ENCODE measurements around the gene SEMA6C.
"Not testable (repeated sequence)": the region's sequence is repeated elsewhere in the genome, so short reads cannot be mapped to it uniquely, and the experiment has no call there.

SEMA6C gene, protein sequence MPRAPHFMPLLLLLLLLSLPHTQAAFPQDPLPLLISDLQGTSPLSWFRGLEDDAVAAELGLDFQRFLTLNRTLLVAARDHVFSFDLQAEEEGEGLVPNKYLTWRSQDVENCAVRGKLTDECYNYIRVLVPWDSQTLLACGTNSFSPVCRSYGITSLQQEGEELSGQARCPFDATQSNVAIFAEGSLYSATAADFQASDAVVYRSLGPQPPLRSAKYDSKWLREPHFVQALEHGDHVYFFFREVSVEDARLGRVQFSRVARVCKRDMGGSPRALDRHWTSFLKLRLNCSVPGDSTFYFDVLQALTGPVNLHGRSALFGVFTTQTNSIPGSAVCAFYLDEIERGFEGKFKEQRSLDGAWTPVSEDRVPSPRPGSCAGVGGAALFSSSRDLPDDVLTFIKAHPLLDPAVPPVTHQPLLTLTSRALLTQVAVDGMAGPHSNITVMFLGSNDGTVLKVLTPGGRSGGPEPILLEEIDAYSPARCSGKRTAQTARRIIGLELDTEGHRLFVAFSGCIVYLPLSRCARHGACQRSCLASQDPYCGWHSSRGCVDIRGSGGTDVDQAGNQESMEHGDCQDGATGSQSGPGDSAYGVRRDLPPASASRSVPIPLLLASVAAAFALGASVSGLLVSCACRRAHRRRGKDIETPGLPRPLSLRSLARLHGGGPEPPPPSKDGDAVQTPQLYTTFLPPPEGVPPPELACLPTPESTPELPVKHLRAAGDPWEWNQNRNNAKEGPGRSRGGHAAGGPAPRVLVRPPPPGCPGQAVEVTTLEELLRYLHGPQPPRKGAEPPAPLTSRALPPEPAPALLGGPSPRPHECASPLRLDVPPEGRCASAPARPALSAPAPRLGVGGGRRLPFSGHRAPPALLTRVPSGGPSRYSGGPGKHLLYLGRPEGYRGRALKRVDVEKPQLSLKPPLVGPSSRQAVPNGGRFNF

DNA sequence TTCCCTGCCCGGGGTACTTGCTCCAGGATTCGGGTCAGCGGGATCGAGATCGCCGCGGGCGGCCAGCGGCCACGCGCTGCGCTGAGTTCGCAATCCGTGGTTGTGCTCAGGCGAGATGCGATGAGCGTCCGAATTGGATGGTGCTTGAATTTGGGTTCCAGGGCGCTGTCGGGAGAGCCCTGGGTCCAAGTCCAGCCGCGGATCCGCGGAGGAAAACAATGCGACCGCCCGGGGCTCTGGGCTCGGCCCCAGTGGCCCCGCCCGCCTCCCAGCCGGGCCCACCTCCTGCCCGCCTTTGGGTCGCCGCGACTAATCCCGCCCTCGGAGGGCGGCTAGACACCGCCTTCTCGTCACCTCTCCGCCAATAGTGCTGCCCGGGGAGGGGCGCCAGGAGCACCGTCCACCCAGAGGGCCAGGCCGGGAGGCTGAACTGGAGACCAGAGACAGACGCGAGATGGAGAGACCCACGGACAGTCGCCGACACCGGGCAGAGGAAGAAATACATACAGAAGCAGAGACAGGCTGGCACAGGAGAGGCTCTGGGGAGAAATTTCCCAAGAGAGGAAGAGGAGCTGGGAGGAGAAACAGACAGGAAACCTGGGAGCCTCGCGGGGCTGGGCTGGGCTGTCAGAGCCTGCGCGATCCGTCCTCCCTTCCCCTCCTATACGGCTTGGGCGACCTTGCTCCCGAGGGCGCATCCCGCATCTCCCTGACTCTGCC, at the start of gene SEMA6C:
Gene SEMA6C, minus strand, starts transcription at position 220 of the 720 bp plus-strand sequence. CDS start 4,010 bp downstream, outside the sequence.
- DNase-seq: peak; percentile 96

DNA sequence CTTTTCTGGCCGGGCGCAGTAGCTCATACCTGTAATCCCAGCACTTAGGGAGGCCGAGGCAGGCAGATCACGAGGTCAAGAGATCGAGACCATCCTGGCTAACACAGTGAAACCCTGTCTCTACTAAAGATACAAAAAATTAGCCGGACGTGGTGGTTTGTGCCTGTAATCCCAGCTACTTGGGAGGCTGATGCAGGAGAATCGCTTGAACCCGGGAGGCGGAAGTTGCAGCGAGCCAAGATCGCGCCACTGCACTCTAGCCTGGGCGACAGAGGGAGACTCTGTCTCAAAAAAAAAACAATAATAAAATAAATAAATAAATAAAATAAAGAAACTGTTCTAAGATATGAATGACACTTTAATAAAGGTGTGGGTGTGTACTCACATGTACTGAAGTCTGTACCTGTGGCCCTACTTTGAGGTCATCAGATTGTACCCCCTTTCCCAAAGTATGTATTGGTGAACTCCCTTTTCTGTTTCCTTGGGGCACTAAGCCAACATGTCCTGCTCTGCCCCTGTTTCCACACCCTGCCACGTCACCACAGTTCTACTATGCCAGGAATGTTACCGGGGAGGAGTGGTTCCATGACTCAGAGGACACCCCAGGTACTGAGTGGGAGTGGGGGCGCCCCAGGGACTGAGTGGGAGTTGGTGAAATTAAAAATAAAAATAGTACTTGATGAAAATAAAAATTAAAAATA, 48.6 kb upstream of the SEMA6C start:
- peak; percentile 15 for DNase-seq

DNA sequence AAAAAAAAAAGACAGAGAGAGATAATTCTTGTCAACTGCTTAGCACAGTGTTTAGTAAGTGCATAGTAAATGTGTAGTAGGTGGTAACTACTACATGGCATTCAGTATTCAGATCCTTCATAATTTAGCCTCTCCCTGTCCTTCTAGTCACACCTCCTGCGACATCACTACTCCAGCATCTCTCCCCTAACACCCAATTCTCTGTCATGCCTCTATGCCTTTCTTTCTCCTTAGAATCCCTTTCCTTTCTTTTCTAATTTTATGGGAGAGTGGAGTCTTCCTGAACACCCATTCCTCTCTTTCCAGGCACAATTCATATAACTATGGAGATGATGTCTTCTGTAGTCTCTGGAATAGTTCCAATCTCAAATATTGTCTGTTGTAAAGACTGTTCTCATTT, 47.4 kb upstream of the SEMA6C start:
- no peak for DNase-seq

DNA sequence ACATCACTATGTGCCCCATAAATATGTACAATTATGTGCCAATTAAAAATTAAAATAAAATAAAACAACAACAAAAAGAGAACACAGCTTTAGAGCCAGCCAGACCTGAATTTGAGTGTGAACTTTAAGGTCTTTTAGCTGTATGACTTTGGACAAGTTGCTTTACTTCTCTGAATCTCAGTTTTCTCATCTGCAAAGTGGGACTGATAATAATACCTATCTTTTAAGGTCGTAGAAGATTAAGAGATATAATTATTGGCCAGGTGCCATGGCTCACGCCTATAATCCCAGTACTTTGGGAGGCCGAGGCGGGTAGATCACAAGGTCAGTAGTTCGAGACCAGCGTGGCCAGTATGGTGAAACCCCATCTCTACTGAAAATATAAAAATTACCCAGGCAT, 46.9 kb upstream of the SEMA6C start:
- DNase-seq: no peak

DNA sequence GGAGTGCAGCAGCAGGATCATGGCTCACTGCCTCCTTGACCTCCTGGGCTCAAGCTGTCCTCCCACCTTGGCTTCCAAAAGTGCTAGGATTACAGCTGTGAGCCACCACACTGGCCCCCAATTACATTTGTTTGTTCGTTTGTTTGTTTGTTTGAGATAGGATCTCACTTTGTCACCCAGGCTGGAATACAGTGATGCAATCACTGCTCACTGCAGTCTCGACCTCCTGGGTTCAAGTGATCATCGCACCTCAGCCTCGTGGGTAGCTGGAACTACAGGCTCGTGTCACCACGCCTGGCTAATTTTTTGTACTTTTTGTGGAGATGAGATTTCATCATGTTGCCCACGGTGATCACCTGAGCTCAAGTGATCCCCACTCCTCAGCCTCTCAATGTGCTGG, 45.6 kb upstream of the SEMA6C start:
- DNase-seq: no peak

DNA sequence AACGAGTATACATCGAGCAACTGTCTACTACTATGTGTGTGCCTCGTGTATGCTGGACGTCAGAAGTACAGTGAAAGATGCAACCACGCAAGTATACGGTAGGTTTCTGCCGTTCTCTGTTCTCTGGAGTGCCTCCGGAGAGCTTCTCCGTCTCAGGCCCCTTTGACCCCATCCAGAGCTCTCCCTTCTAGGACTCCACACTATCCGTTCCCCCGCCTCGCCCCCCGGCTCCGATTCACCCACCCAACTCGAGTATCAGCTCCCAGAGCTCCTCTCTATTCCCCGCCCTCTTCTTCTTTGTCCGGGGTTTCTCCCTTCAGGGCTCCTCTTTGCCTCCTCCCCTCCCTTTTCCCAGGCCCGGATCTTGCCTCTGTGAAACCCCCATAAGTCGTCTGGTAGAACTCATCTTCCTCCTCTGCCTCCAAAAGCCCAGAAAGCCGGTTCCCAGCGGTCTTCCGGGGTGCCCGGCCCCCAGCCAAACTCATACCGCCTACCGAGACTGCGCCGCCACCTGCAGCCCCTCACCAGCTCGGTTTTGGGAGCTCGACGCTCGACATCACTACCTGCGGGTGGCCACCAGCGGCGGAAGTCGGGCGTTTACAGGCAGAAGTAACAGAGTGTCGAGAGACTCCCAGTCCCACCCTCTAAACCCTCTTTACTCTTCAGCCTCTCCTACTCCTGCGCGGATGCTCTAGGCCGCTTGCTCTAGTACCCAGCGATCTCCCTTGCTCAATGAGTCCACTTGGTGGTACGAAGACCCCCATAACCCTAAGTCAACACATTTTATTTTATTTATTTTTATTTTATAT, 43.4 kb upstream of the SEMA6C start, which contains the start of gene VPS72:
Gene VPS72, minus strand, starts transcription at position 561 of the 809 bp plus-strand sequence. Its CDS starts 76 bp downstream, at position 485.
- peak; percentile 97 for DNase-seq

DNA sequence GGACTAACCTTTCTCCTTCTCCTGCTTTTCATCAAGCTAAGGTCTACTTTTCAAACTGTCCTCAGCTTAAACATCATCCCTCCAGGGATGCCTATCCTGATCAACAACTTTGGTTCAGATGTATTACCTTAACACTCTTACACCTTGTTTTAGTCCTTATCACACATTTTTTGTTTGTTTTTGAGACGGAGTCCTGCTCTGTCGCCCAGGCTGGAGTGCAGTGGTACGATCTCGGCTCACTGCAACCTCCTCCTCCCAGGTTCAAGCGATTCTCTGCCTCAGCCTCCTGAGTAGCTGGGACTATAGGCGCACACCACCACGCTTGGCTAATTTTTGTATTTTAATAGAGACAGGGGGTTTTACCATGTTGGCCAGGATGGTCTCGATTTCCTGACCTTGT, 42.2 kb upstream of the SEMA6C start:
- not testable (repeated sequence) for DNase-seq

DNA sequence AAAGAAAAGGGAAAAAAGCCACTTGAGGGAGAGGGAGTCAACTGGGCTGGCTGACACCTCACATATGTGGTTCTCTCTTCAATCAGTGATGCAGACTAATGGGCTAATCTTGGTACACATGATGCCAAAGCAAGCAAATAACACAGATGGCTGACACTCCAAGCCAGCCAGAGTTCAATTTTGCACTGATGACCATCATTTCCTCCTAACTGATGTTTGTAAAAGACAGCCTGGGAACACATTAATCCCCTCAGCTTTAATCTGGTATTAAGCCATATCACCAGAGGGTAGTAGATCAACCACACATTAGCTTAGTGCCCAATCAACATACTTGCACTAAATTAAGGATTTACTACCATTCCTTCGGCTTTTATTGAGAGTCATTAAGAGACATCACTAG, 40.8 kb upstream of the SEMA6C start:
- DNase-seq: no peak

DNA sequence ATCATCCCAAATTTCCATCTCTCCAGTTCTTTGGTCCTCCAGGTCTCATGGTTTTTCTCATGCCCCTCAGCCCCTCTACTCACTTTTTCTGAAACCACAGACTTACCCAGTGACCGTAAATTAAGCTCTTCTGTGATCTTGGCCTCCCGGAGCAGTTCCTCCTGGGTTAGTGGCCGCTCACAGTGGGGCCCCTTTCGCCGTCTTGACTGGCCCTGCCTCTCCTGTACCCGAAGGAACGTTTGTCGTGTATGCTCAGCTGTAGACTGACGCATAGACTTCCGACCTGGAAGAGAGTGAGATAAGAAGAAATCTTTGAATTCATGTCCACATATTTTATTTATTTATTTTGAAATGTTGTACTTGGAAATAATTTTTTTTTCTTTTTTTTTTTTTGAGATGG, 37.8 kb upstream of the SEMA6C start:
- DNase-seq: no peak

DNA sequence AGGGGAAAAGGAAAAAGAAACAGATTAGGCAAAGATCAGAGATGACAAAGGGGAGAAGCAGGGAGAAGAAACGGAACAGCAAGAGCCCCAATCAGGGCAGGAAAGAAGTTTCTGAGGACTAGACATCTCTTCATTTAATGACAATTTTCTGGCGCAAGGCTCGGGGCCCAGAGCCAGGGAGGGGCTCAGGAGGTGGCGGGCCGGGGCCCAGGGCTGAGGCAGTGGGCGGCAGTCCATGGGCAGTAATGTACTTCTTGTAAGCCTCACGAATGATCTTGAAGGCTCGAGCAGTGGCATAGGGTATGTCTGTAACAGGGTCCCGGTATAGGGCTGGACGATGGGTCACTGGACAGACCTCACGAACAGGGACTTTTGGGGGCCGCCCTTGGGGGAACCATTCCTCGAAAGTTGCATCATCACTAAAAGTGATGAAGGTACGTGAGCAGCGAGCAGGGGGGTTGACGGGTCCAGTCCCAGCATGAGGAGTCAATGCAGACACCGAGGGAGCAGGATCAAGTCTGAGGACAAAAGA, 30.1 kb upstream of the SEMA6C start:
- no peak for DNase-seq

DNA sequence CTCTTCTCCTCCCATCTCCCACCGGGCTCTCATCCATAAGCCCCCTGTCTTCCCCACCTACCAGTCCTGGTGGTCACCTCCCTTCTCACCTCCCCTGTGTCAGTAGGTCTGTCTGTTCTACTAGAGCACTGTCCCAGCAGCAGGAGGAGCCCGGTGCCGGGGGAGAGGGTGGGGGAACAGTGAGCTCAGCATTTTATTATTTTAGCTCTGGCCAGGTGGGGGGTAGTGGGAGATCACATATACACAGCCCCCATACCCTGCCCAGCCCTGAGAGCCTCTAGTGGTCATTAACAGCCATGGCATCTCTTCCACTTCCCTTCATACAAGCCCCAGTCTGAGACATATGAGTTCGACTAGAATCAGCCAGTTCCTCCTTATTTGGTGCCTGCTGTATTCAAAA, 29.4 kb upstream of the SEMA6C start, which contains the start of gene TMOD4:
Gene TMOD4, minus strand, starts transcription at position 119 of the 400 bp plus-strand sequence. CDS start 1,106 bp downstream, outside the sequence.
- peak; percentile 72 for DNase-seq

DNA sequence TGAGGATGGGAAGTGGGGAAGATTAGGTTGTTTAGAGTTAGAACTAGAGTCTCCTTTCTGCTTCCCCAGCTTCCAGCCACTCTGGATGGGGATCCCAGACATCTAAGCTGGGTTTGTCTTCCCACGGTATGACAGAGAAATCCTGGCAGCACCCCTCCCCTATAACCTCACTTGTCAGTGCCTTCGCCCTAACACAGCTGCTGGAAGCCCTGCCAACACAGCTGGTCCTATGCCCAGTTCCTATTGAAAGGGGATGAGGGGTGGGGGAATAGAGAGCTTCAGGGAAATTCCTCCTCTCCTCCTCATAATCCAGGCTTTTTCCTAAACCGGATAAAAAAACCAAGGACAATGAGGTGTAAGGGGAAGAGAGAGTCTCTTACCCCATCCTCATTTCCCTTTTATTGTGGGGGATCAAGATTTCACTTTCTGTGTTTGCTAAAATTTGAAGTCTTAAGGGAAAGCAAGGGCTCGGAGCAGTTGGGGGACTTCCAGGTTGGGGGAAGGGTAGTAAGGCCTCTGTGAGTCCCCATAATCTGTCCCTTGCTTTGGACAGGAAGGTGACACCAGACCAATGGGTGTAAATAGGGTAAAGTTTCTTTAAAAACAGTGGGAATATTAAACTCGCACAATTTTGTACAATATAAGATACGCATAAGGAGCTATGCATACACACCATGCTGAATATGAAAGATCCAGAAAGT, 28.8 kb upstream of the SEMA6C start:
- DNase-seq: no peak

DNA sequence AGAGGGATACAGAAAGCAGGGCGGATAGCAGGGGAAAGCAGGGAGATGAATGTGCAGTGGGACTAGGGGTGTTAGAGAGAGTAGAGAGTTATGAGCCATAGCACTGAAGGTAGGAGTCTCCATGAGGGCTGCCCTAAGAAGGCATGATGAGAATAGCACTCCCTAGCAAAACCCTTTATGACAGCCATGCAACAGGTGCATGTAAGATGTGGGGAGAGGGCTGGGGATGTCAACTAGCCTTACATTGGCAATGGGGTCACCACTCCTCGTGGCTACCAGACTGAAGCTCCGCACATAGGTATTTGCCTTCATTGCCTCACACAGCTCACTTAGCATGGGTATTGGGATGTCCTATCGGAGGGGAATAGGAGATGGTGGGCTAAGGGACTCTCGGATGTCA, 24.8 kb upstream of the SEMA6C start:
- no peak for DNase-seq

DNA sequence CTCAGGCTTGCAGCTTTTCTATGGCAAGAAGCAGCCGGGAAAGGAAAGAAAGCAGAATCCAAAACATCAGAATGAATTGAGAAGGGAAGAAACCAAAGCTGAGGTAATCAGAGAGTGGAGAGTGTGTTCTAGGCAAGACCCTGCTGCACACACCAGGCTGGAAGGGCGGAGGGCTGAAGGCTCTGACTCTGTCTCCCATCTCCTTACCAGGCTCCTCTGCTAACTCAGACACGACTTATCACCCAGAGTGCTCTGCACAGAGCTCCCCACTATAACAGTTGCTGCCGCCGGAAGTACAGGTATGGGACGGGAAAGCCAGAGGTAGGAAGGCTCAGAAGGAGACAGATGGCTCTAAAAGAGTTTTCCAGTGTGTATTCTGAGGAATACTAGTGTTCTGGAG, 20.7 kb upstream of the SEMA6C start:
- DNase-seq: no peak

DNA sequence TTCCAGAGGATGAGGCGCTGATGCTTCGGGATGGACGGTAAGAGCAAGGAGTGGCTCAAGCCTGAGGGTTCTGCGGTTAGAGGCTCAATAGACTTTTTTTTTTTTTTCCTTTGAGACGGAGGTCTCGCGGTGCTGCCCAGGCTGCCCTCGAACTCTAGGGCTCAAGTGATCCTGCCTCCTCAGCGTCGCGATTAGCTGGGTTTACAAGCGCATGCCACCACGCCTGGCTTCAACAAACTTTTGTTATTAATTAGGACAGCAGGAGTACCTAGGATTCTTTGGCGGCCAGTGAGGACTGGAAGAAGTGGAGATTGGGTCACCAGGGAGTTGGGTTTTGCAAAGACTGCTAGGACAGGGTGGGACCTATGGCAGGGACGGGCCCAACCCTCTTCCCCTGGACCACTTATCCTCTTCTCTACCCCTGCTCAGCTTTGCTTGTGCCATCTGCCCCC, 20.1 kb upstream of the SEMA6C start:
- peak; percentile 78 for DNase-seq

DNA sequence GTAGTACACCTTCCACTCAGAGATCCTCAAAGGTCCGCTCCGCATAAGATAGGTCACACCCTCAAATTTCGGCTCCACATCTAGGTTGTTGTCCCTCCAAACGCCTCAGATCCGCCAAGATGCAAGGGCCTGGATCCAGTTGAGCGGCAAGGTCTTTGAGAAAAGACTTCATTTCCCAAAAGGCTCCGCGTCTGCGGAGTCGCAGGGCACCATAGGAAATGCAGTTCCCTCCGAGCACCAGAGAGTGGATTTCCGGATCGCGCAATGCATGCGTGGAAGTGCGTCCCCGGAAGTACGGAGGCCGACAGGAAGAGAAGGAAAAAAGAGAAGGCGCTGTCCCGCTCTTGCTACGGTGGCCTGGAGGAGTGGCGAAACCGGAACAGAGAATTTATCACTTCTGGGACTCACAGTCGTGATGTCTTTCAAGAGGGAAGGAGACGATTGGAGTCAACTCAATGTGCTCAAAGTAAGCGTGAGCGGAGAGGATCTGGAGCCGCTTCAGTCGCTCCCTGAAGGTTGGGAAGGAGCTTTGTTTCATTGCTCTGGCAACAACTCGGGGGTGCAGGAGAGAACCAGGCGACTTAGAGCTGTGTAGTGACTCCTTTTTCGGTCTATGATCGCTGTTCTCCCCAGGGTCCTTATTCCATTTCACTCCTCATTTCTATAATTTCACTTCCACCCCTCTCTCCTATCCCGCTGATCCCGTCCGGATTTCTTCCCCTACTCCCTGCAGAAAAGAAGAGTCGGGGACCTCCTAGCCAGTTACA, 19.5 kb upstream of the SEMA6C start, which contains the start of the genes LYSMD1 and SCNM1:
Gene LYSMD1, minus strand, starts transcription at position 165 of the 767 bp plus-strand sequence. CDS start 644 bp downstream, outside the sequence.
Gene SCNM1, plus strand, starts transcription at position 407 of the 767 bp plus-strand sequence. Its CDS starts 9 bp downstream, at position 416.
- DNase-seq: peak; percentile 100

DNA sequence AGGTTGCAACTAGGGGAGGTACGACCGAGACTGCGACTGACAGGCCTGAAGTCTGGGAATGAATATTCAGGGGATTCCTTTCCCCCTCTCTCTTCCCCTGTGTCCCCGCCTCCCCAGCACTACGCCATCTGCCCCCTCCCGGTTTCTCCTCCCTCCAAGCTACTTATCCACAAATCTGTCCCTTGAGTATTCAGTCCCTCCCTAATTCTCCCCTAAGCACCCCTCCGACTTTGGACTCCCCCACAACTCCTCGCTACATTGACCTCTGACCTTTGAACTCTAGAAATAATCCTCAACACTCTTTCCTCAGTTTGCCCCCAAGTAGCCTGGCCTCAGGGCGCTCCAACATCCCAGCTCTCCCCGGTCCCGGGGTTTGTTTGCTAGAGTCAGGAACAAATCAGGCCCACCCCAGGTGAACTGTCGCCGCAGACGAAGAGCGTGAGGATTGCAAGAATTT, 18.9 kb upstream of the SEMA6C start:
- peak; percentile 33 for DNase-seq

DNA sequence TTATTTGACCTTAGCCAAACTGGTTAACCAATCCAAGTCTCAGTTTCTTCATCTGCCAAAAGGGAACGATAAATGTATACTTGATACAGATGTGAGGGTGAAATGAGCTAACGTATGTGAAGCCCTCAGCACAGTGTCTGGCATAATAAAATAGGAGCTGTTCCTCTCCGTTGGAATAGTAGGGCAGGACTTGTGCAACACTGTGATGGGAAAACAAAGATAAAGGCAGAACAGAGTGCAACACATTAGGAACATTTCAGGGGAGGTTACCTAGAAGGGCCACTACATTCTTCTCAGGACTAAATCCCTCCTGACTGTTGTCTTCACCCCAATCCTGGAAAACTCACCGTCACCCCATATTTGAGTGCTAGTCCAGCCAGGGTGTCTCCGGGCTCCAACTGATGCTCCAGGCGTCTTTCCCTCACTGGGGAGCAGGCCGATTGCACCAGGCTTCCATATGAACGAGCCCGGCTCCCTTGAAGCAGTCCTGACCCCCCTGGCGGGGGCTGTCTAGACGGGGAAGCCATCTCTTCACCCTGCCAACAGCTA, 18.4 kb upstream of the SEMA6C start:
- DNase-seq: no peak

DNA sequence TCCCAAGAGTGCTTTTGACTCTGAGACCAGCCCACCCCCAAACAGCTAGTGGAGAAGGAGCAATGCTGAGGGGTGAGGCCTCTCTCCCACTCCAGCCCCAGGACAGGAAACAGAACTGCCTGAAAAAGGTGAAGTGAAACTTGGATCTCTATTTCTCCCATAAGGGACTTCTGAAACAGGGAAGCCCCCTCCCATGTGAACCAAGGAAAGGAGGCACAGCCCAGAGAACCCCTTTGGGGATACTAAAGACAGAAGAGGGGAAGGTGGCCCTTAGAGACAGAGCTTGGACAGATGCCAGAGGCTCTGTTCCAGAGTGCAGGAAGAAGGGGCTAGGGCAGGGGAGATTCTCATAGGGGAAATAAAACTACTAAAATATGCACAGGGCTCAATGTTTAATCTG, 12.9 kb upstream of the SEMA6C start:
- DNase-seq: no peak
